ENCODE data around the gene CCDC39.

The CCDC39 gene

GRCh38 chr3:180679178-180680096 lies at the start of gene CCDC39:
Gene CCDC39 (minus strand): TSS chr3:180679489. CDS start chr3:180679380, 109 bp downstream.
- DNase-seq (ENCODE audit: low read depth) = peak; percentile 30

GRCh38 chr3:180720012-180720411 lies 40.7 kb upstream of the CCDC39 start:
- DNase-seq (ENCODE audit: low read depth) = no peak

DNA sequence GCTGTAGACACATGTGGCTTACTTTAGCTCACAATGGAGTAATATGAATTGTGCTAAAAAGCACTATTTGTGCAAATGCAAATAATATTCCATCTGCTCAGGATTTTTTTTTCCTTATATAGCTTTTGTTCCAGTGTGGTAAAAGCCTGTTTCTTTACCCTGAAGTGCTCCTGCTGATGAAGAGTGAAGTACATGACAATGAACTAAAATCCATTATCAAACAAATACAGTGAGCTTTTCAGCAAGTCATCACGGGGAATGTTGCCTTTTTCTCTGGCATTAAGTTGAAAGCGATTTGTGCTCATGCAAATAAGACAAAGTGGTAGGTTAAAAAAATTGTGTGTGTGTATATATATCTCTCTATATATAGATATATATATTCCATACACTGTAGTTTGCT lies 28.6 kb upstream of the CCDC39 start:
- DNase-seq (ENCODE audit: low read depth) = no peak

- no peak for DNase-seq (ENCODE audit: low read depth)
Measured at GRCh38 chr3:180705619-180706018, 26.3 kb upstream of the CCDC39 start.

DNA sequence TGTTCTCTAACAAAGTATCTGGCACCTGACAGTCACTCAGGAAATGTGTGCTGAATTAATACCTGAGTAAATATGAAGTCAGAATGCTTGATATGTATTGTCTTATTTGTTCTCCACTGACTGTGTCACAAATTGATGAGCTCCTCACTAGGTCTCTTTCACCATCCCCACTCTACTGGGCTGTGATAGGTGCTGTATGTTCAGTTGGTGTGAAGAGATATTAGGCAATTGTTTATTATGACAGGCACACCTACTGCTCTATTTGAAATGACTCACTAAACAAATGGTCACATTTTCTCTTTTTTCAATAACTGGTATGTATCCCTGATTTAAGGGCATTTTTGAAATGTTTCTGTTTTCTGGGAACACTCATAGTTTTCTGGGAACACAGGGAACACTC lies 25.2 kb upstream of the CCDC39 start:
- DNase-seq (ENCODE audit: low read depth) = no peak

DNA sequence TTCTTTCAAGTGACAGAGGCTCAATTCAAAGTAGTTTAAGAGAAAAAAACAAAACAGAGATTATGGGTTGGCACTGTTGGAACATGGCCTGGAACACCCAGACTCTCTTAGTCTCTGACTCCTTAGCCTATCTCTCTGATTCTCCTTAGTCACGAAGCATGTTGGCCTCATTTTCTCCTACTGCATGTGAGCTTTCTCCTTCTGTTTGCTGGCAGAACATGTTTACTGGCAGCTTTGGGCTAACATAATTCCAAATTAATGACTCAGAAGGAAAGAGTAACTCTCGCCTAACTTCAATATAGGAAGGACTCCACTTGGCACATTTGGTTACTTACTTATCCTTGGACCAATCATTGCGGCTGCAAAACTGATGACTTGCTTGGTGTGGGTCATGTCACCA lies 21.7 kb upstream of the CCDC39 start:
- peak; percentile 1 for DNase-seq (ENCODE audit: low read depth)

DNA sequence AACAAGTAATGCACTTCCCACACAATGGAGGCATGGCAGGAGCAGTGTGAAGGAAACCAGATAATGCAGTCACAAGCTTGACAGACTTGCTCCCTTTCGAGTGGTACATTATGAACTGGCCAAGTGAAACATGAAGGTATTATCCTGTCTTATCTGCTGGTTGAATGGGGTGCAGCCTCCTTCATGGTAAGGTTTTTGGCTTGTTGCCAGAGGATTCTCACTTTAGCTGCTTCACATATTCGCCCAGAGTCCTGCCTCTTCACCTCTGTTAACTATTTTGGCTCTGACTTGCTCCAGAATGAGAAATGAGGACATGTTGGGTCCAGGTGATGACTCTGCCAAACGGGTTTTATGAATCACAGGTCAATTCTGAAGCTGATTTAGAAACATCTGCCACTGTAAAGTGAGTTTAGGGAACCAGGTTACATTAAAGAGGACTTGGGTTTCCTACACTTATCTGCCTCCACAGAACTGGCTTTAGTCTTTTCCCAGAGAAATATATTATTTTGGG lies 19.5 kb upstream of the CCDC39 start:
- no peak for DNase-seq (ENCODE audit: low read depth)

GRCh38 chr3:180694321-180694720 lies 15.0 kb upstream of the CCDC39 start:
- DNase-seq (ENCODE audit: low read depth) = no peak

- no peak for DNase-seq (ENCODE audit: low read depth)
Measured at GRCh38 chr3:180693656-180694055, 14.4 kb upstream of the CCDC39 start.

GRCh38 chr3:180690061-180690460 lies 10.8 kb upstream of the CCDC39 start:
- DNase-seq (ENCODE audit: low read depth) = no peak

GRCh38 chr3:180684807-180685206 lies 5.5 kb upstream of the CCDC39 start:
- no peak for DNase-seq (ENCODE audit: low read depth)

DNA sequence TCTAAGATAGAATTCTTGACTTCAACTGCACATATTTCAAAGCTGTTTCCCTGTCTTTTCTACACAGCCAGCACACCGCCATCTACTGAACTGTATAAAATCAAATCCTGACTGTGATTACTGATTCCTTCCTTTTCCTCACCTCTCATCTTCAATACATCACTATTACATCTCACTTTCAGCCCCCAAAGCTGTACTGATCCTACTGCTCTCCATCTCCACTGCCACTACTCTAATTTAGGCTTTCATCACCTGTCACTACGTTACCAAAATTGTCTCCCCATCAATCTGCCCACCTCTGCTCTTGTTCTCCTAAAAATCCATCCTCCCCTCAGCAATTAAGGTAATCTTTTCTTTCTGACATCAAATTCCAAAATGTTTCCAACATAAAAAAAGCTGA lies 4.5 kb upstream of the CCDC39 start:
- no peak for DNase-seq (ENCODE audit: low read depth)

DNA sequence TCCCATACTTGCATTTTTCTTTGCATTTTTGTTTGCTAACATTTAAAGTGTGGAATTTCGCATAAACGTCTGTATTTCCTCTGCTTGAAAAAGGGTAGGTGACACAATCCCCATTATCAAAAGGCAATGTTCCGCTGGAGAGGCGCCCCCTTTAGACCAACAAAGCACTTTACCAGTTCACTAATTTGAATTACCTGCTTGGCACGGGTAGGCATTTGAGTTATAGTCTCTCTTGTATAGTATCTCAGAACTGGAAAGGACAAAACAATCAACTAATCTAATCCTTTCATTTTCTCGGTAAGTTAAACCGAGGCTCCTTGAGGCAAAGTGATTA lies 775 bp upstream of the CCDC39 start:
- peak; percentile 9 for DNase-seq (ENCODE audit: low read depth)

- no peak for DNase-seq (ENCODE audit: low read depth)
Measured at GRCh38 chr3:180678231-180678630, 1.1 kb downstream of the CCDC39 start.

DNA sequence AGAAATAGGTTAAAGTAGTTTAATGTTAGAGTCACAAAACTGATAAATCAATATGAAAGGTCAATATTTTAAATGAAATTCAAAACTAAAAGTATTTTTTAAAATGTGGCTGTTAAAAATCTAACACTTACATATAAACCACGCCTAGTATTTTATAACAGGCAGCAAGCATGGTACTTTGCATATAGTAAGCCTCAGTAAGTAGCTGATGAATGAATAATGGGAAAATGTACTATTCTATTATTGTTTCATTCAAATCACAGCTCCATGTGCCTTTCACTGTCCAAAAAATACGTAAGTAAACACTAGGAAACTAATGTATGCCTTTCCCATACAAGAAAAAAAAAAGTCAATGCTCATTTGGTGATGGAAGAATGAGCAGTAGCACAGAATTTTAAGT lies 17.8 kb downstream of the CCDC39 start:
- DNase-seq (ENCODE audit: low read depth) = no peak

DNA sequence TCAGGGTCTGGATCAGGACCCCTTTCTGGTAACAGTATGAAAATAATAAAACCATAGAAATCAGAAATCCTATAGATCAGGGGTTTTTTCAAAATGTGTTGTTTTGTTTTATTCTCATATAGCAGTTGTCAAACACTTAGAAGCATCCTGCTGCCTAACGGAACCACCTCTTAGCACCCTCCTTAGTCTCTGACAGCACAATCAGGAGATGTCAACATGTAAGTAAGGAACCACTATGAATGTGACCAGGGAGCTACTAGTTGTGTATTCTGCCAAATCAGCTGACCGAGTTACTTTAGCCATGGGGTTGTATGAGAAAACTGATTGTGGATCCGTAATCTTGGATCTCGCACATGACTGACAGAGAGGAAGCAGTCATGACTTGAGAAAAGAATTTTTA lies 22.2 kb downstream of the CCDC39 start:
- DNase-seq (ENCODE audit: low read depth) = no peak

DNA sequence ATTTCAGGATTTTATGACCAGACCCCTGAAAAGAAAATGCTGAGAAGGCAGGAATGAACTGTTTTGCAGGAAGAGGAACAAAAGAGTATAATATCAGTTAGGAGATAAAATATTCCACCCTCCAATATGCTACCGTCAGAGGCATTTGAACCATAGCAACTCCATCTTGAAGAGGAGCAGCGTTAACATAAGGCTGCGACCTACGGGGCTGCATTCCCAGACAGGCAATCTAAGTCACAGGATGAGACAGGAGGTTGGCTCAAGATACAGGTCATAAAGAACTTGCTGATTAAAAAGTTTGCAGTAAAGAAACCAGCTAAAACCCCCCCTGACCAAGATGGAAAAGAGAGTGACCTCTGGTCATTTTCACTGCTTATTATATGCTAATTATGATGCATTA lies 22.9 kb downstream of the CCDC39 start:
- DNase-seq (ENCODE audit: low read depth) = no peak

DNA sequence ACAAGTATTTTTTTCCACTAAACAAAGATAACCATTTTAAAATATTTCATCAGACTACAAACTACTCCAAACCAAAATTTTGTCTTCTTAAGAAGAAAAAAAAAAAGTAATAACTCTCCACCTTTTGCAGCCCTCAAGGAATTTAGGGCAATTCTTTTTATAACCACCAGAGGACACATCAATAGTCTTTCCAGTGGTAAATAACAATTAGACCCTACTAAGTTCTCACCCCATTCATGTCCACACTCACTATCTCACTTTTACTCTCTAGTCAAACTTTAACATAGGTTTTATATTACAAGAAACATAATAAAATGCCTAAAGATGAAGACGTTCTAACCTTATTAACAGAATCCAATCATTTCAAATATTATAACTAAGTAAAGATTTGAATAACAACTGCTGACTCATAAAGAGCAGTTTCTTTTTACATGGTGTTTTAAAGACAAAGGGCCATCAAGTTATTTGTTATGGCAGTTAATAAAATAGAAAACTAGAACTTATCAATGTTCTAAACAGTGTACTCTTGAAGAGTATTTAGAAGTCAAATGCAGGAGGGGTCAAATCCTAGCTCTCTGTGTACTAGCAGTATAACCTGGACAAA lies 33.0 kb downstream of the CCDC39 start:
- no peak for DNase-seq (ENCODE audit: low read depth)

GRCh38 chr3:180640987-180641386 lies 38.3 kb downstream of the CCDC39 start:
- DNase-seq (ENCODE audit: low read depth) = no peak

DNA sequence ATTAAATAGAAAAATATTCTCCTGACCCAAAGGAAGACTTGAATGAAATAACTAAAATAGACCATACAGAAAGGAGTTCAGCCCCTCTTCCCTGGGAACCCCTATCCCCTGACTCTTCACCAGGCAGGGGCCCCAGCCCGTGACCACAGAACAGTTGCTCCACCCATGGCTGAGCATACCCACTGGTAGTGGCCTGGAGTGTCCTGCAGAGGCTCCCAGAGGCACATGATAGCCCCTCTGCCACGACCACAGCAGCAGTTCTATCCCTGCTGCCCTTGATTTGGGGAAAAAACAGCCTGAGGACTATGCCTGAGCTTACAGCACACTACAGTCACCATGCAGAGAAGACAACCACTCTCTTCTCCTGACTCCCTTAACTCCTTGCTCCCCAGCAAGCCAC lies 45.6 kb downstream of the CCDC39 start:
- DNase-seq (ENCODE audit: low read depth) = no peak

DNA sequence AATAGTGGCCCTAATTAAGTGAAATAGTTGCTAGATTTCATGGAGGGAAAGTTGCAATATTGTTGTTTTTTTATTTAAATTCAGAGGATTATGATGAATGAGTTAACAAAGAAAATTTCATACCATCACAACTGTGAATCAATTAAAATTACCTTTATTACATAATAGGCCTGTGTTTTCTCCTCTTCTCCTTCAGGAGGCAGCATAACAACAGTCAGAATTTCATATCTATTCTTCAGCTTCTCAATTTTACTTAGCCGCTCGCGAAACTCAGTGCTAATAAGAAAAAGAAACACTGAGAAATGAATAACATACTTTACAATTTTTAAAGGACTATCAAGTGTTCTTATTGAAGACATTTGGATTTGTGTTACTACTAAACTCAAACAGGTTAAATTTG lies 48.0 kb downstream of the CCDC39 start:
- no peak for DNase-seq (ENCODE audit: low read depth)

GRCh38 chr3:180630371-180630770 lies 48.9 kb downstream of the CCDC39 start:
- DNase-seq (ENCODE audit: low read depth) = no peak

DNA sequence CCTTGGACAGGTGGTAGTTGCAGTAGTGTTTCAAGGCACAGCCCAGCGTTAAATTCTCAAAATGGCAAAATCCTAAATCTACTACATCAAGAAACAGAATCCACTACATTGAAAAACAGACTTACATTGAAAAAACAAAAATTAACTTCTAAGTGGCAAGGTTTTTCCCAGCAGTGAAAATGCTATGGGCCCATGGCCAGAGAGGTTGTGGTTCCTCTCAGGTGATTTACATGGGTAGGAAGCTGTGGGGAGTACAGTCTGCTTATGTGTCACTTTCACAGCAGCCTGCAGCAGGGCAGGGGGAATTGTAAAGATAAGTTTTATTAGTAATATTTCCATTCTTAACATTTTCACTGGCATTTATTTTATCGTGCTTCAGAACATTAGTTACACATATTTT lies 52.4 kb downstream of the CCDC39 start:
- DNase-seq (ENCODE audit: low read depth) = no peak

- DNase-seq (ENCODE audit: low read depth) = no peak
Measured at GRCh38 chr3:180624714-180625113, 54.6 kb downstream of the CCDC39 start.
